SU-DHL-6 (cell line): ENCODE results near the gene PRKN.

Experiments used
- H2AFZ ChIP-seq: fragments of 200-600 bp; sonication (generic); 2 replicates; pipeline ENCODE4 v1.6.1; 2014; ENCODE audit warnings: low read depth, mild to moderate bottlenecking, moderate library complexity, mixed read lengths, antibody characterized with exemption, low read length; ENCODE audit not compliant: severe bottlenecking
- H3F3A ChIP-seq: fragments of 200-600 bp; shearing (Covaris generic); 2 replicates; pipeline ENCODE4 v1.6.0; 2016; ENCODE audit warnings: antibody characterized with exemption, mild to moderate bottlenecking; ENCODE audit not compliant: insufficient read depth
- H3K27ac ChIP-seq: fragments of 200-600 bp; sonication (generic); 2 replicates; pipeline ENCODE4 v1.5.1; 2016; ENCODE audit warnings: low read depth, mild to moderate bottlenecking, low read length, moderate library complexity, mixed read lengths
- H3K27me3 ChIP-seq: fragments of 200-600 bp; sonication (generic), shearing (Covaris generic); 2 replicates; pipeline ENCODE4 v1.6.0; 2014; ENCODE audit warnings: mild to moderate bottlenecking, low read length
- H3K36me3 ChIP-seq: fragments of 200-600 bp; sonication (generic); 2 replicates; pipeline ENCODE4 v1.6.1; 2014; ENCODE audit warnings: mild to moderate bottlenecking, low read length, mixed read lengths
- H3K4me2 ChIP-seq: fragments of 300-600, 200-600 bp; shearing (Covaris generic), sonication (generic); 2 replicates; pipeline ENCODE4 v1.6.0; 2014; ENCODE audit warnings: low read length, low read depth, mild to moderate bottlenecking; ENCODE audit not compliant: poor library complexity, severe bottlenecking
- H3K4me3 ChIP-seq: fragments of 200-600 bp; sonication (generic); 2 replicates; pipeline ENCODE4 v1.5.1; 2014; ENCODE audit warnings: antibody characterized with exemption, low read length, mild to moderate bottlenecking, mixed read lengths; ENCODE audit not compliant: insufficient read depth, poor library complexity, severe bottlenecking
- H3K79me2 ChIP-seq: fragments of 200-600 bp; sonication (generic); 2 replicates; pipeline ENCODE4 v1.6.1; 2014; ENCODE audit warnings: mild to moderate bottlenecking, low read length, moderate library complexity; ENCODE audit not compliant: insufficient read depth
- H3K9ac ChIP-seq: fragments of 200-600 bp; sonication (generic); 2 replicates; pipeline ENCODE4 v1.7.0; 2014; ENCODE audit warnings: mild to moderate bottlenecking, low read length
- H3K9me2 ChIP-seq: fragments of 200-600 bp; sonication (generic); replicated peaks from 2 replicates; pipeline ENCODE4 v1.6.1; 2014; ENCODE audit warnings: low read length; ENCODE audit not compliant: insufficient read depth
- H3K9me3 ChIP-seq: fragments of 200-600 bp; sonication (generic); 2 replicates; pipeline ENCODE4 v1.6.1; 2014; ENCODE audit warnings: low read length, mixed read lengths; ENCODE audit not compliant: insufficient read depth
- H4K20me1 ChIP-seq: fragments of 200-600 bp; sonication (generic); 2 replicates; pipeline ENCODE4 v1.6.1; 2014; ENCODE audit warnings: low read depth, mild to moderate bottlenecking, antibody characterized with exemption, low read length, moderate library complexity, mixed read lengths
- CTCF ChIP-seq: fragments of 200-600 bp; sonication (generic); IDR thresholded peaks from one replicate; pipeline ENCODE4 v1.5.1; 2017; ENCODE audit warnings: antibody characterized with exemption, mild to moderate bottlenecking, low read length, moderate library complexity; ENCODE audit not compliant: insufficient read depth, poor library complexity, severe bottlenecking
- EZH2phosphoT487 ChIP-seq: fragments of 200-600 bp; sonication (generic), shearing (Covaris generic); conservative IDR thresholded peaks from 2 replicates; pipeline ENCODE4 v1.6.1; 2018; ENCODE audit warnings: mild to moderate bottlenecking, antibody characterized with exemption, low read length, moderate library complexity, mixed read lengths

PRKN gene

GRCh38 chr6:161835500-161836215, 891.9 kb downstream of the PRKN start:
- no peak overlapping the region for H2AFZ ChIP-seq
- no peak for TF ChIP-seq CTCF
- no peak for TF ChIP-seq EZH2phosphoT487
- H4K20me1 ChIP-seq, result no peaks in the 10 kb centered on the region
- no peaks in the 10 kb centered on the region for H3K27me3 ChIP-seq
- no peaks in the 10 kb centered on the region for H3K9me3 ChIP-seq
- no peak overlapping the region for H3K9ac ChIP-seq
- no peaks in the 10 kb centered on the region for H3K79me2 ChIP-seq
- H3K36me3 ChIP-seq, result no peaks in the 10 kb centered on the region
- no peak overlapping the region for H3K27ac ChIP-seq
- H3K4me2 ChIP-seq, result no peak overlapping the region
- no peak overlapping the region for H3K4me3 ChIP-seq
- no peaks in the 10 kb centered on the region for H3K9me2 ChIP-seq
- H3F3A ChIP-seq, result no peaks in the 10 kb centered on the region

DNA sequence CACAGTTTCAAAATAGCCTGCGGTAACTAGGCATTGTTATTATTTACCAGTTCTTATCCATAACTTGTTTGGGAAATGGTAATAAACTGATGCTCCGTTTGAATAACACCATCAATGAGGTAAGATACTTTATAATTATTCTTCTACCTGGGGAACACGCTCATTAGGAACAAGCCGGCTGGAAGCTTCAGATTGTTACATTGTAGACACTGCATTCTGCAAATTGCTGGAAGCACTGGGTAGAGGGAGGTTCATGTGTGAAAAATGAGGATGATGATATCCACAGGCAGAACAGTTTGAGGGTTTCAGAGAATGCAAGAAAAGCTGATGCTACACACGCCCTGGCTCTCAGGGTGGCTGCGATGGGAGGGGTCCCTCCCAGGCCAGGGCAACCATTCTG, 893.1 kb downstream of the PRKN start:
- H3K27me3 ChIP-seq, result no peaks in the 10 kb centered on the region
- H3K9me3 ChIP-seq, result no peaks in the 10 kb centered on the region

GRCh38 chr6:161833099-161833860, 894.3 kb downstream of the PRKN start:
- no peaks in the 10 kb centered on the region for H3K79me2 ChIP-seq
- TF ChIP-seq EZH2phosphoT487 (no peak), CTCF (no peak)
- H3K9ac ChIP-seq, result no peak overlapping the region
- no peak overlapping the region for H3K4me3 ChIP-seq
- no peaks in the 10 kb centered on the region for H4K20me1 ChIP-seq
- H3K27ac ChIP-seq, result no peak overlapping the region
- no peaks in the 10 kb centered on the region for H3K9me3 ChIP-seq
- no peaks in the 10 kb centered on the region for H3K36me3 ChIP-seq
- H3K27me3 ChIP-seq, result no peaks in the 10 kb centered on the region
- H3F3A ChIP-seq, result no peaks in the 10 kb centered on the region
- H3K9me2 ChIP-seq, result no peaks in the 10 kb centered on the region
- no peak overlapping the region for H3K4me2 ChIP-seq
- H2AFZ ChIP-seq, result no peak overlapping the region

More for the DNA sequence above, 893.1 kb downstream of the PRKN start:
- Histone ChIP-seq H3K27ac (no peak overlapping the region), H3K79me2 (no peaks in the 10 kb centered on the region), H3K4me3 (no peak overlapping the region), H3K9ac (no peak overlapping the region), H2AFZ (no peak overlapping the region), H3F3A (no peaks in the 10 kb centered on the region), H4K20me1 (no peaks in the 10 kb centered on the region), H3K9me2 (no peaks in the 10 kb centered on the region), H3K4me2 (no peak overlapping the region), H3K36me3 (no peaks in the 10 kb centered on the region)
- TF ChIP-seq CTCF (no peak), EZH2phosphoT487 (no peak)
